Gastrocnemius medialis (tissue), 4 donors: ENCODE results near the gene DAB2IP.

ENCODE experiments used
- POLR2A ChIP-seq, 2 donors: fragments of 450-650 bp; IDR thresholded peaks; one replicate each; pipeline ENCODE4 v1.6.1; 2017; ENCODE audit warnings: antibody characterized with exemption in 2 of 2, mild to moderate bottlenecking in 2 of 2, moderate library complexity in 2 of 2
- TF ChIP-seq, protein P1 (sequence below), 5 experiments: fragments of 450-650 bp in 3 of 5; fragments of 200-600 bp in 2 of 5; sonication (generic) in 2 of 5; IDR thresholded peaks in 4 of 5; conservative IDR thresholded peaks in 1 of 5; 1 replicate in 4 of 5; 2 replicates in 1 of 5; pipeline ENCODE4 v1.5.1; 2016 to 2019; ENCODE audit warnings: antibody characterized with exemption in 5 of 5, mild to moderate bottlenecking in 3 of 5, moderate library complexity in 3 of 5

DNA sequence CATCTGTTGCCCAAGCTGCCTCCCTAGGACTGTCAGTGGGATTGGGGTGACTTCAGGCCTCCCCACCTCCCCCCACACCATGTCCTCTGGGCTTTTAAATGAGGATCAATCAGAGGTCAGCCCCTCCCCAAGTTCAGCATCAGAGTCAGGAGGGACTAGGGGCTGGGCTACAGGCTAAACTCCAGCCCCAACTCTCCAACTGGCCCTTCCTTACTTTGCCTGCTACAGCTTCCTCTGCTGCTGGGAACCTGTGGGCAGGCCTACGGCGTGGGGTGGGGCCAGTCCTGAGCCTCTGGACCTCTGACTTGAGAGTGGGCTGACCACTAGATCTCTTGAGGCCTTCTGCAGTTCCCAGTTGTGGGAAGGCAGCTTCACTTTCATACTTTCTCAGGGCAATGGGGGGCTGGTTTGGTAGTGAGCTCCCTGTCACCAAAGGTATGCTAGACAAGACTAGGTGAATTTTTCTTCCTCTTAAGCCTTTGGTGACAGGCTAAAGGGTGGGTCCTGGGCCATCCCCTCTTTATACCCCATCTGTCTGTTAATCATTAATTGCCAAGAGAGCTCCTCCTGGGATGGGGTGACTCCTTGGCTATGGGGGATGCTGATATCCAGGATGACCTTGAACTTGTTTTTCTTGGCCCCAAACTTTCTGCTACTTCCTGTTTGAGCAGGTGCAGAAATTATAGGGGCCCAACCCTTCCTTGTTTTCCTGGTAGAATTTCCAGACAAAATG lies 10.8 kb upstream of the DAB2IP start:
- TF ChIP-seq, protein P1, sequence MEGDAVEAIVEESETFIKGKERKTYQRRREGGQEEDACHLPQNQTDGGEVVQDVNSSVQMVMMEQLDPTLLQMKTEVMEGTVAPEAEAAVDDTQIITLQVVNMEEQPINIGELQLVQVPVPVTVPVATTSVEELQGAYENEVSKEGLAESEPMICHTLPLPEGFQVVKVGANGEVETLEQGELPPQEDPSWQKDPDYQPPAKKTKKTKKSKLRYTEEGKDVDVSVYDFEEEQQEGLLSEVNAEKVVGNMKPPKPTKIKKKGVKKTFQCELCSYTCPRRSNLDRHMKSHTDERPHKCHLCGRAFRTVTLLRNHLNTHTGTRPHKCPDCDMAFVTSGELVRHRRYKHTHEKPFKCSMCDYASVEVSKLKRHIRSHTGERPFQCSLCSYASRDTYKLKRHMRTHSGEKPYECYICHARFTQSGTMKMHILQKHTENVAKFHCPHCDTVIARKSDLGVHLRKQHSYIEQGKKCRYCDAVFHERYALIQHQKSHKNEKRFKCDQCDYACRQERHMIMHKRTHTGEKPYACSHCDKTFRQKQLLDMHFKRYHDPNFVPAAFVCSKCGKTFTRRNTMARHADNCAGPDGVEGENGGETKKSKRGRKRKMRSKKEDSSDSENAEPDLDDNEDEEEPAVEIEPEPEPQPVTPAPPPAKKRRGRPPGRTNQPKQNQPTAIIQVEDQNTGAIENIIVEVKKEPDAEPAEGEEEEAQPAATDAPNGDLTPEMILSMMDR (IDR thresholded peaks at IDR 0.05 in 4 of 5, conservative IDR thresholded peaks at IDR 0.05 in 1 of 5), result no peak
- TF ChIP-seq POLR2A (IDR thresholded peaks at IDR 0.05), result no peak
